Thyroid gland (tissue), 4 donors: ENCODE results near the gene SPATA3. TPM values are rescaled to one million over a fixed set of nuclear protein-coding genes. Genes with fewer than 3 reads are reported as not detected.

Experiments used
- DNase-seq, 2 donors: peaks; one replicate each; pipeline ENCODE4 v3.0.0-alpha.2; 2019
- H3K27ac ChIP-seq, 3 donors: fragments of 200-600 bp; sonication (generic); 1 replicate in 2 of 3; 2 replicates in 1 of 3; pipeline ENCODE4 v1.5.1; 2016 to 2019; ENCODE audit warnings: mild to moderate bottlenecking in 1 of 3, moderate library complexity in 1 of 3
- H3K27me3 ChIP-seq: fragments of 200-600 bp; sonication (generic); one replicate; pipeline ENCODE4 v1.5.1; 2019
- H3K36me3 ChIP-seq, 2 donors: fragments of 200-600 bp; sonication (generic); one replicate each; pipeline ENCODE4 v1.5.1; 2016 to 2019
- H3K4me1 ChIP-seq, 2 donors: fragments of 200-600 bp; sonication (generic); one replicate each; pipeline ENCODE4 v1.5.1; 2017 to 2019
- H3K4me3 ChIP-seq, 3 donors: fragments of 200-600 bp; sonication (generic); replicated peaks in 1 of 3; 1 replicate in 2 of 3; 2 replicates in 1 of 3; pipeline ENCODE4 v1.5.1; 2016; ENCODE audit warnings: mild to moderate bottlenecking in 1 of 3
- H3K9me3 ChIP-seq: fragments of 200-600 bp; sonication (generic); one replicate; pipeline ENCODE4 v1.5.1; 2017
- CTCF ChIP-seq, 6 experiments: fragments of 200-600 bp in 3 of 6; fragments of 450-650 bp in 3 of 6; sonication (generic) in 3 of 6; IDR thresholded peaks; one replicate each; pipeline ENCODE4 v1.5.1; 2016 to 2019; ENCODE audit warnings: antibody characterized with exemption in 6 of 6, mild to moderate bottlenecking in 2 of 6, inconsistent platforms in 1 of 6, moderate library complexity in 1 of 6
- POLR2A ChIP-seq, 2 donors: fragments of 450-650 bp; IDR thresholded peaks; one replicate each; pipeline ENCODE4 v1.6.1; 2017; ENCODE audit warnings: antibody characterized with exemption in 2 of 2, mild to moderate bottlenecking in 2 of 2, moderate library complexity in 1 of 2
- WGBS, 2 donors: methylation state at CpG; one replicate each; pipeline ENCODE4 v1.1.5; 2017; 5-methylcytosine and 5-hydroxymethylcytosine counted together
- intact Hi-C: fragments of 100-400 bp; cut with DNase I; formaldehyde crosslinking; loops from one replicate; pipeline ENCODE4 v1.15.1; 2023
- total RNA-seq, 4 donors: library from RNA; depleted of rRNA; stranded (reverse); fragments of >200 nt; gene quantifications; one replicate each; pipeline ENCODE4 v1.2.3, GENCODE V29; 2016

SPATA3 gene
- total RNA-seq, 4 donors from 2014 or later, result 0.54 TPM; not detected in 3

DNA sequence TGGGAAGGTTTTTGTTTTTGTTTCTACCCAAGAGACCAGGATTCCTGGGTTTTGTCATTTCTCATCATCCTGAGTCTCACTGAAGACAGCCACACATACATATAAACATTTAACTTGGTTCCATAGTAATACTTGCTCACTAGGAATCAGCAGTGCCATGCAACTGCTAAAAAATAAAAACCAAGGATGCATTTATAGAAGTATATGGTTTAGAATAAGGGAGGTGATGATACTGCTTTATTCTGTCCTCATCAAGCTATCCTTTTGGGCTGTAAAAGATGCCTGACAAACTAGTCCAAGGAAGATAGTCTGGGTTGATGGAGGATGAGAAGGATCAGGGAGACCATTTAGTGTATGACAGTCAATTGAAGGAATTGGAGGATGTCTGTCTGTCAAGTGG is 740 bp downstream of the SPATA3 start:
- TF ChIP-seq CTCF (IDR thresholded peaks at IDR 0.05), result no peak
- no peak for TF ChIP-seq POLR2A (IDR thresholded peaks at IDR 0.05)
- no peaks in the 10 kb centered on the region for H3K9me3 ChIP-seq

DNA sequence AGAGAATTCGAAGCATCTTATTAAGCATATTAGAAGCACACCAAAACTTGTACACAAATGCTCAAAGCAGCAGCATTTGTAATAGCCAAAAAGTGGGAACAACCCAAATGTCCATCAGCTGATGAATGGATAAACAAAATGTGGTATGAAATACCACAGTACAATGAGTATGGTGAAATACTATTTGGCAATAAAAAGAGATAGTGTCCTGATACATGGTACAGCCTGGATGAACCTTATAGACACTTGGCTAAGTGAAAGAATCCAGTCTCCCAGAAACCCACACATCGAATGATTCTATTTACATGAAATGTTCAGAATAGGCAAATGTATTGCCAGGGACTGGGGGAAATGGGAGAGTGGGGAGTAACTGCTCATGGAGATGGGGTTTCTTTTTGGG is 3.0 kb downstream of the SPATA3 start:
- TF ChIP-seq CTCF (IDR thresholded peaks at IDR 0.05) (no peak), POLR2A (IDR thresholded peaks at IDR 0.05) (no peak)
- H3K9me3 ChIP-seq, result no peaks in the 10 kb centered on the region
- 91 to 93% methylated on average over 2 of the region's 2 CpGs for WGBS, 2 donors
- intact Hi-C loops, result no loop called here
- DNase-seq, result no peak
- no peaks in the 10 kb centered on the region for H3K36me3 ChIP-seq
- no peaks in the 10 kb centered on the region for H3K4me1 ChIP-seq
- H3K27me3 ChIP-seq, result no peaks in the 10 kb centered on the region
- no peak overlapping the region for H3K27ac ChIP-seq
- H3K4me3 ChIP-seq, result no peak overlapping the region

More for the DNA sequence above, 740 bp downstream of the SPATA3 start:
- H3K27me3 ChIP-seq, result no peaks in the 10 kb centered on the region
- no peaks in the 10 kb centered on the region for H3K36me3 ChIP-seq
- no peak overlapping the region for H3K27ac ChIP-seq
- H3K4me3 ChIP-seq, result no peak overlapping the region
- no peaks in the 10 kb centered on the region for H3K4me1 ChIP-seq
- no peak for DNase-seq
- intact Hi-C loops, result no loop called here

DNA sequence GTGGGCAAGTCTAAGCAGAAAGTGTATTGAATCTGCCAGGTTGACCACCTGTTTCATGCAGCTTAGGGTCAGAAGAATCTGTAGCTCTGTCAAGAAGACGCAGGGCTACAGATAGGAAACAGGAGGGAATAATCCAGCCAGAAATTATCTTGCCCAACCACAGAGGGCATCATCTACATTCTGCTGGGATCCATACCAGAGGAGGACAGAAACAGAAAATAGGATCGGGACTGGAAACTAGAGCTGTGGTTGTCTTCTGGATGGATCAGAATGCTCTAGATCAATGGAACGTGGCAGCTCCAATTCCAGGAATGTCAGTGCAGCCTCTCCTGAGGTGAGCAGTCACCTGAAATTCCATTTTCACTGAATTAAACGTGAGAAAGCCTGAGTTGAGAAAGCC is 3.6 kb downstream of the SPATA3 start:
- intact Hi-C loops, result no loop called here
- WGBS, 2 donors, result 80 to 81% methylated on average over 4 of the region's 4 CpGs

DNA sequence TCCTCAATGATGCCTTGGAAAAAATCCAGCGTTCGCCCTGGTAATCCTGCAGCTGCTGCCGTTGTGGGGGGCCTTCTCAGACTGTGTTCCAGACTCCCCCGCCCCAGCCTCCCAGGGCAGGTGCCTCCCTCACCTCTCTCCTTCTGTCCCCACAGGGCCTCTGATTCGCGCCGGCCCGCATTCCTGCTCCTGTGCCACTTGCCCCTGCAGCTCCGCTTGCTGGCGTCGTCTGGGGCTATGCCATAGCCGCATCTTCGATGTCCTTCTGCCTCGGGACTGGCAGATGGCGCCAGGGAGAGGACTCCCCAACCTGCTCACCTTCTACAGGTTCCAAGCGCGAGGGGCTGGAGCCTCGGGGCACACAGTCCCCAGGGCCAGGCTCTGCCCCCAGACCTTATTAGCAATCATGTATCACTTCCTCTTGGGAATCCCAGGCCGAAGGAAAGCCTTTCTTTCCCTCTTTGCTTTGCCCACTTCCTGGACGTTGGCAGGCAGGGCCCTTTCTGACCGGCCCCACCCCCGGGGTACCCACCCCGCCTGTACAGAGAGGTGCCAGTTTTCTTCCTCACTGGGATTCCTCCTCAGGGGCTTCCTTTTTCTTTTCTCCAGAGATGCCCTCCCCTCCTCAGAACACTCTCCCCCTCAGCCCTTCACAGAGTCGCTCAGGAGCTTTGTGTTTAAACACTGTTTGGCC is 4.4 kb downstream of the SPATA3 start:
- no peak overlapping the region for H3K4me3 ChIP-seq
- intact Hi-C loops, result no loop called here
- no peaks in the 10 kb centered on the region for H3K27me3 ChIP-seq
- no peak for TF ChIP-seq CTCF (IDR thresholded peaks at IDR 0.05)
- TF ChIP-seq POLR2A (IDR thresholded peaks at IDR 0.05), result no peak
- no peak overlapping the region for H3K27ac ChIP-seq
- H3K36me3 ChIP-seq, result no peaks in the 10 kb centered on the region
- DNase-seq, result no peak
- 36 to 42% methylated on average over 24 of the region's 24 CpGs for WGBS, 2 donors
- H3K9me3 ChIP-seq, result no peaks in the 10 kb centered on the region
- H3K4me1 ChIP-seq, result no peaks in the 10 kb centered on the region

More for the DNA sequence above, 3.6 kb downstream of the SPATA3 start:
- Histone ChIP-seq H3K27me3 (no peaks in the 10 kb centered on the region), H3K9me3 (no peaks in the 10 kb centered on the region), H3K36me3 (no peaks in the 10 kb centered on the region), H3K4me1 (no peaks in the 10 kb centered on the region), H3K27ac (no peak overlapping the region), H3K4me3 (no peak overlapping the region)
- no peak for DNase-seq
- TF ChIP-seq CTCF (IDR thresholded peaks at IDR 0.05), result no peak
- no peak for TF ChIP-seq POLR2A (IDR thresholded peaks at IDR 0.05)

GRCh38 chr2:231001036-231001435 is 5.1 kb downstream of the SPATA3 start:
- 74 to 77% methylated on average over 4 to 7 of the region's 7 CpGs for WGBS, 2 donors
- no peak for DNase-seq
- TF ChIP-seq POLR2A (IDR thresholded peaks at IDR 0.05) (no peak), CTCF (IDR thresholded peaks at IDR 0.05) (no peak)
- no peaks in the 10 kb centered on the region for H3K4me1 ChIP-seq
- H3K36me3 ChIP-seq, result no peaks in the 10 kb centered on the region
- no peaks in the 10 kb centered on the region for H3K9me3 ChIP-seq
- H3K27me3 ChIP-seq, result no peaks in the 10 kb centered on the region
- no peak overlapping the region for H3K4me3 ChIP-seq
- intact Hi-C loops, result no loop called here
- H3K27ac ChIP-seq, result no peak overlapping the region
